T47D (cell line): ENCODE data around the gene RPP14.

Source experiments
- DNase-seq, 2 experiments: peaks; one replicate each; pipeline versions ENCODE4 v3.0.0 to v3.0.0-alpha.2; 2011 to 2012; ENCODE audit warnings: low read depth in 1 of 2, low spot score in 1 of 2
- JUND ChIP-seq: IDR thresholded peaks from 2 replicates; pipeline ENCODE4 v1.6.1; 2012; ENCODE audit warnings: low read depth
- in situ Hi-C: cut with HindIII; loops from 2 replicates; pipeline ENCODE4 v1.10.0; 2016; ENCODE audit warnings: low sequenced_read_pairs, low pct_unique_long_range_greater_than_20kb

Gene RPP14

GRCh38 chr3:58341376-58341775 lies 35.3 kb downstream of the RPP14 start:
- no peak for TF ChIP-seq JUND
- in situ Hi-C loops: no loop called here

GRCh38 chr3:58342676-58343075 lies 36.6 kb downstream of the RPP14 start:
- no peak for TF ChIP-seq JUND
- in situ Hi-C loops: no loop called here
- DNase-seq: no peak

More at GRCh38 chr3:58341376-58341775, 35.3 kb downstream of the RPP14 start:
- DNase-seq: no peak

GRCh38 chr3:58345457-58345856 lies 39.4 kb downstream of the RPP14 start:
- TF ChIP-seq JUND: no peak
- DNase-seq: no peak

GRCh38 chr3:58346368-58346767 lies 40.3 kb downstream of the RPP14 start:
- no peak for TF ChIP-seq JUND
- in situ Hi-C loops: no loop called here
- DNase-seq: no peak

More at GRCh38 chr3:58345457-58345856, 39.4 kb downstream of the RPP14 start:
- in situ Hi-C loops: no loop called here

- DNase-seq: no peak
- no peak for TF ChIP-seq JUND
- in situ Hi-C loops: no loop called here
Observed at GRCh38 chr3:58347984-58348383, 41.9 kb downstream of the RPP14 start.

GRCh38 chr3:58349792-58350626 lies 44.0 kb downstream of the RPP14 start:
- in situ Hi-C loops: no loop called here
- DNase-seq: peak in 1 of 2 experiments; percentile 72
- no peak for TF ChIP-seq JUND

- DNase-seq: no peak
- TF ChIP-seq JUND: no peak
- in situ Hi-C loops: no loop called here
Observed at GRCh38 chr3:58350627-58351013, 44.6 kb downstream of the RPP14 start.

GRCh38 chr3:58351920-58352319 lies 45.9 kb downstream of the RPP14 start:
- DNase-seq: no peak

GRCh38 chr3:58352626-58353025 lies 46.6 kb downstream of the RPP14 start:
- TF ChIP-seq JUND: no peak
- in situ Hi-C loops: no loop called here
- DNase-seq: no peak

More at GRCh38 chr3:58351920-58352319, 45.9 kb downstream of the RPP14 start:
- TF ChIP-seq JUND: no peak
- in situ Hi-C loops: no loop called here

- TF ChIP-seq JUND: no peak
- peak in 1 of 2 experiments; percentile 44 for DNase-seq
- in situ Hi-C loops: no loop called here
Observed at GRCh38 chr3:58353722-58354553, 47.9 kb downstream of the RPP14 start.

- TF ChIP-seq JUND: no peak
- no peak for DNase-seq
- in situ Hi-C loops: no loop called here
Observed at GRCh38 chr3:58355179-58355578, 49.1 kb downstream of the RPP14 start.

- in situ Hi-C loops: no loop called here
- no peak for TF ChIP-seq JUND
- no peak for DNase-seq
Observed at GRCh38 chr3:58356054-58356453, 50.0 kb downstream of the RPP14 start.

GRCh38 chr3:58357402-58357801 lies 51.4 kb downstream of the RPP14 start:
- no peak for TF ChIP-seq JUND
- DNase-seq: no peak
- in situ Hi-C loops: no loop called here
